ENCODE data around the gene CCL25.

Gene CCL25

GRCh38 chr19:8050274-8051096 lies 2.1 kb upstream of the CCL25 start (continued):
- TF ChIP-seq CTCF (tag by site-specific recombination; IDR thresholded peaks at IDR 0.05) (no peak), ZNF837 (tag by site-specific recombination; IDR thresholded peaks at IDR 0.05) (no peak), ZNF558 (tag by site-specific recombination; IDR thresholded peaks at IDR 0.05) (no peak), ZSCAN18 (tag by site-specific recombination; IDR thresholded peaks at IDR 0.05) (no peak), ZBTB6 (tag by site-specific recombination; IDR thresholded peaks at IDR 0.05) (no peak), ZNF692 (tag by site-specific recombination; IDR thresholded peaks at IDR 0.05) (no peak), ZNF707 (tag by site-specific recombination; IDR thresholded peaks at IDR 0.05) (no peak), ZNF18 (tag by site-specific recombination; IDR thresholded peaks at IDR 0.05) (no peak), ZNF626 (tag by site-specific recombination; IDR thresholded peaks at IDR 0.05) (no peak), GFI1B (tag by site-specific recombination; IDR thresholded peaks at IDR 0.05) (no peak), ZNF324 (tag by site-specific recombination; IDR thresholded peaks at IDR 0.05) (no peak), ZNF514 (tag by site-specific recombination; IDR thresholded peaks at IDR 0.05) (no peak), MEIS1 (CRISPR knock-in tag; IDR thresholded peaks at IDR 0.05; ENCODE audit: borderline replicate concordance) (no peak), ZNF341 (tag by site-specific recombination; IDR thresholded peaks at IDR 0.05; ENCODE audit: low read depth) (no peak), ZNF169 (tag by site-specific recombination; IDR thresholded peaks at IDR 0.05) (no peak), ZNF2 (tag by site-specific recombination; IDR thresholded peaks at IDR 0.05) (no peak), ZNF148 (tag by site-specific recombination; IDR thresholded peaks at IDR 0.05; ENCODE audit: borderline replicate concordance) (no peak), ZBTB11 (tag by site-specific recombination; conservative IDR thresholded peaks at IDR 0.05; ENCODE audit: low read depth) (no peak), ZNF624 (tag by site-specific recombination; IDR thresholded peaks at IDR 0.05) (no peak), EGR2 (tag by site-specific recombination; IDR thresholded peaks at IDR 0.05; ENCODE audit: low read depth) (peak; percentile 72), FEZF1 (tag by site-specific recombination; IDR thresholded peaks at IDR 0.05) (no peak), ZNF133 (tag by site-specific recombination; IDR thresholded peaks at IDR 0.05) (no peak), ZNF645 (tag by site-specific recombination; IDR thresholded peaks at IDR 0.05) (no peak), RBAK (tag by site-specific recombination; IDR thresholded peaks at IDR 0.05) (no peak)

Data from HEK293 (cell line).